GM21786 (cell line): ENCODE data around the gene NQO2.
"Not testable (repeated sequence)": the region's sequence is repeated elsewhere in the genome, so short reads cannot be mapped to it uniquely, and the experiment has no call there.

Experiments used
- ATAC-seq: cut with Tn5 transposase; IDR thresholded peaks from one replicate; pipeline ENCODE4 v1.9.1; 2021; ENCODE audit not compliant: unreplicated experiment

Gene NQO2

GRCh38 chr6:3036861-3037637 lies 37.4 kb downstream of the NQO2 start:
- no peak for ATAC-seq

DNA sequence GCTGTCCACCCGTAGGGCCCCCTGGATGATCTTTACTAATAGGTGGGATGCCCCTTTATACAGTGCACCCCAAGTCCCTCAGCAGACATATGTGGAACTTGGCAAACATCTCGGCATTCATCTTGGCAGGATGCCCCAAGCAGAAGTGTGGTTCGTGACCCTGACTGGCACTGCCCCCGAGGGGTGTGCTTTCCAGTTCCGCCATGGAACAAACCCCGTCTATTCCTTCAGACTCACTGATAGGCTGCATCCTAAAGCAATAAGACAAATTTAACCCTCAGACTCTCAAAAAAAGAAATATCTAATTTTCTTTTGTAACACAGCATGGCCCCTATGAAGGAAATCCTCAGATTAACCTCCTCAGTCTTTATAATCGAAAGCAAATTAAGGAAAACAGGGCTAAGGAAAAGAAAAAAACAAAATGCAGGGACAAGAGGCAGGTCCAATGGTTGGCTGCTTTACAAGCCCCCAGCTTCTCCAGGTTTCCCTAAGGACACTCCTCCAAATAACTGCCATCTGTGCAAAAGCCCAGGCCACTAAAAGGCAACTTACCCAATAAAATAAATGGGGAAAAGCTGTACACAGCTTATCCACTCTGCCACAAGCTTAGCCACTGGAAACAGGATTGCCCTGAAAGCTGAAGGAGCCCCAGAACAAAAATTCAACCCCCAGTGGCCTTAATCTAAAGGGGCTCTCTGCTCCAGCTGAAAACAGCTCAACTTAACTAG lies 38.1 kb downstream of the NQO2 start:
- ATAC-seq = no peak

DNA sequence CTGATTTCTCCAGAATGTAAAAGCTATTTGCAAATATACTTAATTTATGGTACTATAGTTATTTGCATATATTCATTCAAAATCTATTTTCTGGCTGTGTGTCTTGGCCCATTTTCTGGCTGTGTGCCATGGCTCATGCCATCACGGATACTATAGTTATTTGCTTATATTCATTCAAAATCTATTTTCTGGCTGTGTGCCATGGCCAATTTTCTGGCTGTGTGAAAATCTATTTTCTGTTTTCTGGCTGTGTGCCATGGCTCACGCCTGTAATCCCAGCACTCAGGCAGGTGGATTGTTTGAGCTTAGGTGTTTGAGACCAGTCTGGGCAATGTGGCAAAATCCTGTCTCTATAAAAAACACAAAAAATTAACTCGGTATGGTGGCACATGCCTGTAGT lies 39.7 kb downstream of the NQO2 start:
- ATAC-seq = no peak

GRCh38 chr6:3041147-3041546 lies 41.5 kb downstream of the NQO2 start:
- no peak for ATAC-seq

DNA sequence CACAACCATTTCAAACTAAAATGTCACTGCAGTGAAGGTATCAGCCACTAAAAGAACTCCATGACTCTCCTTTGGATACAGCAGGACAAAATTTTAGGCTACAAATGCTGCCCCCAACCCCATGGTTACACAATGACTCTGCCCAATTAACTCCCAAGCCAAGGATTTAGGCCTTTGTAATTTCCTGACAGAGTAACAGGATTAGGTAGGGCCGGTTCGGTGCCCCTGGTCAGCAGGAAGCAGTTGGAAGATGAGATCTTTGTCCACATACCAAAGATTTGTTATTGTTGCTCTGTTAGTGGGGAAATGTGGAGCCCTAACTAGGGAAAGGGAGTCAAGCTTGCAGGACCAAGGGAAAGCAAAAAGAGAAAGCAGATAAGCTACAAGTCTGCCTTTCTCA lies 41.9 kb downstream of the NQO2 start:
- ATAC-seq = no peak

GRCh38 chr6:3045369-3045768 lies 45.7 kb downstream of the NQO2 start:
- no peak for ATAC-seq

- no peak for ATAC-seq
Measured at GRCh38 chr6:3045777-3046176, 46.1 kb downstream of the NQO2 start.

GRCh38 chr6:3046295-3046694 lies 46.6 kb downstream of the NQO2 start:
- no peak for ATAC-seq

DNA sequence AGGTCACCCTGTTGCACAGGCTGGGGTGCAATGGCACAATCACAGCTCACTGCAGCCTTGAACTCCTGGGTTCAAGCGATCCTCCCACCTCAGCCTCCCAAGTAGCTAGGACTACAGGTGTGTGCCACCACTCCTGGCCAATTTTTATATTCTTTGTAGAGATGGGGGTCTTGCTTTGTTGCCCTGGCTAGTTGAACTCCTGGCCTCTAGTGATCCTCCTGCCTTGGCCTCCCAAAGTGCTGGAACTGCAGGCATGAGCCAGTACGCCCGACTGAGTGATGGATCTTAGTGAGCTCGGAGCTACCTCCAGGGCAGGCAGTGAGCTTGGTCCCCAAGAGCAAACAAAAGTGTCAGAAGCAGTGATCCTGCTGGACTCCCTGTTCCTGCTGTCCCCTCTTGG lies 48.3 kb downstream of the NQO2 start:
- not testable (repeated sequence) for ATAC-seq

- no peak for ATAC-seq
Measured at GRCh38 chr6:3052481-3053230, 53.0 kb downstream of the NQO2 start.

DNA sequence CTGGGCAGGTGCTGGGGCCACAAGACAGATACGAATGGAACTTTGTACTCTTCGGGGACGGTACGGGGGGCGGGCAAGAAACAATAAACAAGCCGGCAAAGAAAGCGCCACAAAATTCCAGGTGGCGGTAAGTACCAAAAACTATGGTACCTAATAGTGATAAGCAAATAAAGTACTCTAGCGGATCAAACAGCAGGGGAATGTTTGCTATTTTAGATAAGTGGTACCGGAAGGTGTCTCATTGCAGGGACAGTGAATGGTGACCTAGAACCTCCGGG lies 53.5 kb downstream of the NQO2 start:
- ATAC-seq = no peak

GRCh38 chr6:3054229-3055157 lies 54.8 kb downstream of the NQO2 start:
- ATAC-seq = not testable (repeated sequence)

DNA sequence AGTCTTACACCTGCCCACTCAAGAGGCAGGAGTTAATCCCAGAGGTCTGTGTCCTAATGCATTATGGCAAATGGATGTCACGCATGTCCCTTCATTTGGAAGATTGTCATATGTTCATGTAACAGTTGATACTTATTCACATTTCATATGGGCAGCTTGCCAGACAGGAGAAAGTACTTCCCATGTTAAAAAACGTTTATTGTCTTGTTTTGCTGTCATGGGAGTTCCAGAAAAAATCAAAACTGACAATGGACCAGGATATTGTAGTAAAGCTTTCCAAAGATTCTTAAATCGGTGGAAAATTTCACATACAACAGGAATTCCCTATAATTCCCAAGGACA lies 55.4 kb downstream of the NQO2 start:
- not testable (repeated sequence) for ATAC-seq

- ATAC-seq = no peak
Measured at GRCh38 chr6:3057063-3057770, 57.5 kb downstream of the NQO2 start.

- ATAC-seq = no peak
Measured at GRCh38 chr6:3058957-3059356, 59.3 kb downstream of the NQO2 start.

DNA sequence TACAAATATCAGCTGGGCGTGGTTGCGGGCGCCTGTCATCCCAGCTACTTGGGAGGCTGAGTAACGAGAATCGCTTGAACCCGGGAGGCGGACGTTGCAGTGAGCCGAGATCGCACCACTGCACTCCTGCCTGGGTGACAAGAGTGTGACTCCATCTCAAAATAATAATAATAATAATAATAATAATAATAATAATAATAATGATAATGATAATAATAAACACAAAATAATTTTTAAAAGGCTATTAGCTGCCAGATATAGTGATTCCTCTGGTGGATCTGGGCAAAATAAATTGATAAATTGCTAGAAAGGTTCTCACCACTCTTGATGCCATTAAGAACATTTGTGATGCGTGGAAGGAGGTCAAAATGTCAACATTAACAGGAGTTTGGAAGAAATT lies 60.4 kb downstream of the NQO2 start:
- ATAC-seq = not testable (repeated sequence)

DNA sequence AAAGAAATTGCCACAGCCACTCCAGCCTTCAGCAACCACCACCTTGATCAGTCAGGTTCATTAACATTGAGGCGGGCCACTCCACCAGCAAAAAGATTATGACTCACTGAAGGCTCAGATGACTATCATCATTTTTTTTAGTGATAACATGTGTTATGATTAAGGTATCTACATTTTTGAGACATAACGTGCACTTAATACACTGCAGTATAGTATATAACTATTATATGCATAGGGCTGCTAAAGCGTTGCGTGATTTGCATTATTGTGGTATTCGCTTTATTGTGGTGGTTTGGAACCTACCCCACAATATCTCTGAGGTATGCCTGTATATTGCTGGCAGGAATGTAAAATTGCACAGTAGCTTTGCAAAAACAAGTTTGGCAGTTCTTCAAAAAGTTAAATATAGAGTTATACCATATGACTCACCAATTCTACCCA lies 61.8 kb downstream of the NQO2 start:
- ATAC-seq = no peak

DNA sequence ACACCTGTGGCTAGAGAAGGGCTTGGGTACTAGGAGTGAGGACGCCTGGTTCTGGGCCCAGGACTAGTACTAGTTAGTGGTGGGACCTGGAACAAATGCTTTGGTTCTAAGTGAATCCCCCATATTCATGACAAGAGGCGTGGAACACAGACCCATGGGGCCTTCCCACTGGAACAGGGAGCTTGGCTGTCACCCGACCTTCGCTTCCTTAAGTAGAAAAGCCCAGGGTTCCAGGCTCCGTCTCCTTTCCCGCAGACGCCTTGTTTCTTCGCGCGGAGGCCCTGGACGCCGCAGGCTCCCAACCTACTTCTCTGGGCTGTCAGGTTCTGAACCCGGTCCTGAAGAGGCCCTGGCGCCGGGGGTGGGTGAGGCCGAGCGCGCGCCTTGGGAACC lies 63.6 kb downstream of the NQO2 start:
- ATAC-seq = not testable (repeated sequence)

GRCh38 chr6:3063733-3064700 lies 64.3 kb downstream of the NQO2 start:
- ATAC-seq = peak; percentile 61
